ENCODE measurements around the gene COLEC12.

Gene COLEC12

DNA sequence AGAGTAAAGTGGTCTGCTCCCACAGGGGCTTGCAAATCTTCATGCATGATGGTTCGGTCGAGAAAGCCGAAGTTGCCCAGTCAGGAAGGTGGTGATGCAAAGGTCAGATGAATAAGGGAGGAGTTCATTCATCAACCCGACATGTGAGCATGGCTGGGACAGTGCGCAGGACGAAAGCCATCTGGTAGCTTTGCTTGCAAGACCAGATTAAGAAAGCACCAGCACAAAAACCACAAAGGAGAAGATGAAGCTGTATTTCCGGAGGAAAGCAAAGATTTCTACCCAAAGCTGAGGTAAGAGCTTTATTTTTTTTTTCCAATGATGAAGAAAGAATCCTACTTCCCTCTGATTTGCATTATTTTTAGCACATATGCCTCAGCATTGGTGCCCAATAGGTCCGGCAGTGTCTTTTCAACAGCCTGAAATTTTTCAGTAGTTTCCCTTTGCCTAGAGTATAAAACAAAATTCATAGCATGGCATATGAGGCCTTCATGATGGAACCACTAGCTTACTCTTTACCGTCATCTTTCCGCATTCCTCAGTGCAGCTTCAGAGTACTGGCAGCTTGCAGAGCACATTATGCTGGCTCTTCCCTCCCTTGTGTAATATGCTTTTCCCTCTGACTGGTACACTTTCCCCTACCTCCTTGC is 120.7 kb downstream of the COLEC12 start:
- DNase-seq, result no peak

DNA sequence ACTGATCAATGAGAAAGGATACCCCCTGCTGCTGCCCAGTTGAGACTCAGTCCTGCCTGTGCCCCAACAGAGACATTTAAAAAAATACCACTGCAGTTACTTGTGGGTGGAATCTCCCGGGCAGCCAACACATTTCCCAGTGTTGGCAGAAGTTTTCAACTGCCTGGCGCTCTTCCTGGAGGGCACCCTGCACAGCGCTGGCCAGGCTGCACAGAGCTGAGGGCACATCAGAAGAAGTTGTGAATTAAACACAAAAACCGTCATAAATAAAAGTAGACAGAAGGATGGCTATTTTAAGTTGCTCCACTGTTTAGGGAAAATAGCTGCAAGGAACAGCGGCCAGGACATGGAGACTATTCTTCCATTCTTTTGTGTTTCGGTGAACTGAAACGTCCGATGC is 122.4 kb downstream of the COLEC12 start:
- DNase-seq, result peak; percentile 29

DNA sequence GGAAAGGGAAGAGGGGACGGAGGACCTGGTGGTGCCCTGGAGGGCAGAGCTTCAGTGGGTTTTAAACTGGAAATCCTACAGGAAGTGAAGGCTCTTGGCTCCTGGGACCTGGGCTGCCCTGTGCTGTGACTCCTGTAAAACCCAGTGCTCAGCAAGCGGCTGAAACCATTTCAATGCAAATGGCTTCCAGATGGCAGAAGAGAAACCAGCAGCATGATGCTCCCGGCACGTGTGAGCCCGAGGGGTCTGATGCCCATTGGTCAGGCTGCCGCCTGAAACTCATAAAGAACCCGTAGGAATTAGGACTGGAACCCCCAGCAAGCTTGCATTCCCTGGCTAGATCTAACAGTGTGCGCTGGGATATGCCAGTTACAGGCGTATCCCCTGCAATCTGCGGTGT is 123.4 kb downstream of the COLEC12 start:
- no peak for DNase-seq

DNA sequence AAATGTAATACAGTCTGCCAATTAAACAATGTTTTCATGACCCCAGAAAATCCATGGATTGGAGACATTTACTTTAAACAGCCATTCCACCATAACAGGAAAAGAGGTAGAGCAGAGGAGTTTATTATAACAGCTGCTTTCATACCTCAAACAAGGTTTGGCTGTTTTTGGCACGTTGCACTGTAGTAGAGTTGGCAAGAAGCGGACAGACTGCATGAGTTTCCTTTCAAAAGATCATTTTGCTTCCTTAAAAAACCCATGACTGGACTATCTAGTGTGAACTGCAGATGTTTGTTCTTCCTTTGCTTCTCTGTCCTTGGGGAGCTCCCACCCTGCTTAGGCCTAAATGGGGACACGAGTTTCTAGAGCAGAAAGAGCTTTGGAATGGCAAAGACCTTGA is 124.2 kb downstream of the COLEC12 start:
- peak; percentile 15 for DNase-seq

DNA sequence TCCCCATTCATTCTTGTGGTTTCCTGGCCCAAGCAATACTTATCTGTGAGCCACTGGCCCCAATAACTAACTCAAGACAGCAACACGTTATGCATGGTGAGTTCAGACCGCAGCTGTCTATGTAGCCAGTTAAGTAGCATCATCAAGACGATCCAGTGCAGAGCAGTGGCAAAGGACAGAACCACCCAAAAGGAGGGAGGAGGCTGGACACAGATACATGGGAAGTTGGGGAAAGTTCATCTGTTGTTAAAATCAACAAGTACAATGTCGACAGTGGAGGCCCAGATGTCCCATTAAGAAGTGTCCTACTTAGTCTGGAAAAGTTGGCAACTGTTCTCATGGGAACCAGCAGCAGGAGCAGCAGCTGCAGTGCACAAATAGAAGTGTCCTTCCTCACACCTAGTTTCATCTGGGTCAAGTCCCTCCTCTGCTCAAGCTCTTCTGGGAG is 125.8 kb downstream of the COLEC12 start:
- no peak for DNase-seq

DNA sequence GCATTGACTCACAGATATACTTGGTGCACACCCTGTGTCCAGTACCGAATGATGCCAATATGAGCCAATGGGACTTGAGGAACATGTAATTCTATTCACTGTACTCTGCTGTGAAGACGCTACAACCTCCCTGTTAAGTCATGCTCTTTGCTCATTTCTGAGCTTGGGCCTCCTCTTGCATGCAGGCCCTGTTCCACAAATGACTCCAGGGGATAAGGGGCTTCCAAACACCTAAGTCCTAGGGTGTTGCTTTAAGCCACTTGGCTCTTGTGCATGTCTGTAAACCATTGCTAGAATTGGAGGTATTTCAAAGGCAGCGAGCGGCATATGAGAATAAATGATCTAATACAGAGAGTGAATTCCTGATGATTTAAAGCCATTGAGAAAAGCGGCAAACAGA is 126.7 kb downstream of the COLEC12 start:
- no peak for DNase-seq

DNA sequence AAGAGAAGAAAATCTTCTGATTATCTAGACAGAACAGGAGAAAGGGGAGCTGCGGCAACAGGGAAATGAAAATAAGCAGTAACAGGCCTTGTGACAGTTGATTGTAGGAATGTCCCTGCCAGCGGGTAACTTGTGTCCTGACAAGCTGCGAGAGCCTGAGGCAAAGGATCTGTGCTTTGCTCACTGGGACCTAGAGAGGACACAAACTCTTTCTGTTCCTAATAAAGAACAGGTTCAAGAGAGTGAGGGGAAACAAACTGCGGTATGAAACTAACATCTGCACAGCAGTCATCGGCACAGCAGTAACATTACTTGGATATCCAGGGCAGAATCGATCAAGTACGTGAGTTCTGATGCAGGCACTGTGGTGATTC is 128.9 kb downstream of the COLEC12 start:
- no peak for DNase-seq

DNA sequence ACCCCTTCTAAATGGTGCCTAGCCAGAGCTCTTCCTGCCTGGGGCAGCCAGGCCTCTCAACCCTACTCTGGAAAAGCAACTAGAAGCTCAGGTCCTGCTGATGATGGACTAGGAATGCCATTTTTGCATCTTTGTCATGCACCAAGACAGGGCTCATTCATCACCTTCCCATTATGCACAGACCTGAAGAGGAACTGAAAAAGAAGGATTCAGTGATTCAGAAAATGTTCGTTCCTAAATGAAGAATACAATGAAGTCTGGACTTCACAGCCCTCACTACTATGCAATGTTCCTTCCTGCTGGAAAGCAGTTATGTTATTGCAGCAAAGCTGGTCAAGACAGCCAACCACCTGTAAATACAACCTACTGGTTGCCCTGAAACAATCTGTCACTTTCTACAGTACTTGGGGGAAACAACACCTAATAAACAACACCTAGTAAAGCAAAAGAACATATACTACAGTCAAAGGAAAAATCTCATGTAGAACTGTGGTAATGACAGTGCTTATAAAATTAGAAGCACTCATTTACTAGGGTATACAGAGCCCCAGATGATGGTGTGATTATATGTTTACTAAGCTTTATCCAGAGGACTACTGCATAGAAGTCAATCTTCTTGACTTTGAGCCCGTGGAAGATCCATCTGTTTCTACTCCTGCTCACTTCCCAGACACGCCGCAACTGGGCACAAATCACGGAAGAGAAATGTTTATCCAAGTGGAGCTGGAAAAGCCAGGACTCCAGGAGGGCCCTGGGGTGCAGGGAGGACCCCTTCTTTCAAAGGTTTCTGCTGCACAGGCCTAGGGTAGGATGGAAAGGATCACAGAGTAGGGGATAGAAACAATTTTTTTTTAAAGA is 129.5 kb downstream of the COLEC12 start:
- DNase-seq, result no peak

DNA sequence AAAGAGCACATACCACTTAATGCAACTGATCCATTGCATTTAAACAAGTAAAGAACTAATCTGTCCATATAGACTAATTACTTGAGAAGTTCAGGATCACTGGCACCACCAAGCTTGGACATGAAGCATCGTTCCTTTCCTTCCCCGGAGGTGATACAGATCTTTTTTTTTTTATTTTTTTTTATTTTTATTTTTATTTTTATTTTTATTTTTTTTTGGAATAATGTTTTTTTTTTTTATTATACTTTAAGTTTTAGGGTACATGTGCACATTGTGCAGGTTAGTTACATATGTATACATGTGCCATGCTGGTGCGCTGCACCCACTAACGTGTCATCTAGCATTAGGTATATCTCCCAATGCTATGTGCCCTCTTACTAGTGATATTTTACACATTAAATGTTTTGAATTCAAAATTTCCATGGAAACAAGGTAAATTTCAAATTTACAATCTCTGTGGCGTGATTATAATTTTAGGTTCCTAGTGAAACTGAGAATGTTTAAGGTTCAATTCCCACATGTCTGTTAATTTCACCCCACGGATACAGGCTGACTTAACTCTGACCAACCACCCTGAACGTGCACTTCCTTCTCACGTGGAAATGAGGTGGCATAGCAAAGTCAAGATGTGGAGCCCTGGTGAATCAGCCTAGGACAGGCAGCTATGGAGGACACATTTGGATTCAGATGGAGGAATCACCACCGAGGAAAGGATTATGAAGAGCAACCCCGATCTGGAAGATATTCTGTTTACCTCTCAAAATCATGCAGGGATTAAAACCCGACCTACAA is 131.1 kb downstream of the COLEC12 start:
- no peak for DNase-seq

DNA sequence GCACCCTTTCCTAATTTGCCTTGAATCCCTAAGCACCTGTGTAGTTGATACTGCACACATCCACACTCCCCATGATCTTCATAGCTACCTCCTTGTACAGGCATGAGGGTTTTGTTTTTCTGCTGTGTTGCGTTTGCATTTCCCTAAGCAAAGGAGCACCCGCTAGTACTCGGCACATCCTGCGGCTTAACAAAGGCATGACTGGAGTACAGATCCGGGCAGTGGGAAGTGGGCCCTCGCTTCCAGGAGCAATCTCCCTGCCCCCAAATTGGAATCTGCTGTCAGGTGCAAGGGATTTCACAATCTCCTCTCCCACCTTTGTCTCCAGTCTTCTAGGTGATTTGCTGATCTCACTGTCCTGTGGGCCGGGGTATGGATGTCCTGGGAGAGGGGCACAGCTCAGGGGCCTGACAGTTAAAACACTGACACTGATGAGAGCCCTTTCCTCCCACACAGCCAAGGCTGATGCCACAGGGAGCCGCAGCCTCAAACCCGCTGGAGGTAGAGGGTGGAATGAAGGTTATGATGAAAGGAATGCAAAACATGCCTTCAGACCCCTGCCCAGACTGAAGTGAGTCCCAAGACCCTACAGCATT is 133.9 kb downstream of the COLEC12 start:
- no peak for DNase-seq

DNA sequence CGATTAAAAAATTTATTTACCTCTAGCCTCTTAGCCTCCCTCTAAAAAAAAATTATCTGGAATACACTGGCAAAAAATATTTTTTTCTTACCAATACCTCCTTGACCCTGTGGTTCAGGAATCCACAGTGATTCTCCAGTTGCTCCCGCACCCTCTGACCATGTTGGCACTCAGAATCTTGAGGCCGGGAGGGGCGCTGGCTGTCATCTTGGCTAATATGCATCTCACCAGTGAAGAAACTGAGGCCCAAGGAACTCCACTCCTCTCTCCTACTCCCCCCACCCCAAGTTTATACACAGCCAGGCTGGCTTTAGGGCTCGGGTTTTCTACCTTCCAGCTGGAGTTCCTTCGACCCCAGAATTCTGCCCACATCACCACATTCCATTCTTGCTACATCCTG is 134.8 kb downstream of the COLEC12 start:
- DNase-seq, result no peak

DNA sequence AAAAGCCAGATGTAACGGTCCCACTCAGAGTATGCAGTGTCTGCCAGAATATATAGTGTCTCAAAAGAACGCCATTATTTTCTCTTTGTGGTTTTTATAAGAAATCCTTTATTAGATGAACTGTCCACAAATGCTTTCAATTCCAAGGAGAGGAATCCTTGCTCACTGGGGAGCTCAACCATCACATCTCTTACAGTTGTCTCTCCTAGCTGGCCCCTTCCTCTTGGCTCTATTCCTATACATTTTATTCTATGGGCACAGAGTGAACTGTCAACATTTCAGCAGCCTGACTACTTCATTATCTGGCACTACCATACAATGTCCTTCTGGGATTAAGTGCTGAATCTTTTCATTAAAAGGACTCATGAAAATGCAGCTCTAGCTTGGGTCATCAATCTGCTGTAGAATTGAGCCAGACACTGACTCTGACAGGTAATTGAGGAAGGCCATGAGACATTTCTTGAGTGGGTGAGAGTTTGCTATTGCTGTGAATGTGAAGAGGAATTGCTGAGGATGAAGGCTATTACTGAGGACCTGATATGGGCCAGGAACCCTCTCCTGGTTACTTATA is 136.2 kb downstream of the COLEC12 start:
- no peak for DNase-seq

DNA sequence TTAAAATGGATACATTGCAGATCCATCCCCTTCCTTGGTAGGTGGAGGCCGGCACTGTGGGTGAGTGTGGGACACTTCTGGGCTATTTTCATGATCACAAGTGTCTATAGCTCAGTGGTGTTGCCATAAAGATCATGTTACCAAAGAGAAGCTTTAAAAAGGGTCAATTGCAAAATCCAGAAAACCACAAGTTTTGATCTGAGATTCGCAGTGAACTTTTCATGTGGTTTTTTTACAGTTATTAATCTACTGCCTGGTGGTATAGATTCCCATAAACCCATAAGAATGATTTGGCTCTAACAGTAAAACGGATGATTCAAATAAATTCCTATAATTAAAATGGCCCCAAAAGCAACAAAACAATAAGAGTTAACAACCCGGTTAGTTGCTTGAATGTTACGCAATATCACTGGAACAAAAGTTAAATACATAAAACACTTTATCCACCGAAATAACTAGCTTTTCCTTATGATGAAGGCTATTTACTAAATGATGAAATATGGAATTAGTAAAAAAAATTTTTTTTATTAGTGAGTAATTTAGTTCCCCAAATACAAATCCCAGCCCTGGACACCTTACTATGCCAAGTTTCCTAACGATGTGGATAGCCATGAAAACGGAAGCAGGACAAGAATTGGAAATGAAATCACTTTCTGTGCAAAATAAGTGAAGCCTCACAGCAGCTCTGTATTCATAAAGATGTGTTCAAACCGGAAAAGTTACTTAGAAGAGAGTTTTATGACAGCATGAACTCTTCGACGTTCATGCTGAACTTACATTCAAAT is 137.0 kb downstream of the COLEC12 start:
- DNase-seq, result no peak

DNA sequence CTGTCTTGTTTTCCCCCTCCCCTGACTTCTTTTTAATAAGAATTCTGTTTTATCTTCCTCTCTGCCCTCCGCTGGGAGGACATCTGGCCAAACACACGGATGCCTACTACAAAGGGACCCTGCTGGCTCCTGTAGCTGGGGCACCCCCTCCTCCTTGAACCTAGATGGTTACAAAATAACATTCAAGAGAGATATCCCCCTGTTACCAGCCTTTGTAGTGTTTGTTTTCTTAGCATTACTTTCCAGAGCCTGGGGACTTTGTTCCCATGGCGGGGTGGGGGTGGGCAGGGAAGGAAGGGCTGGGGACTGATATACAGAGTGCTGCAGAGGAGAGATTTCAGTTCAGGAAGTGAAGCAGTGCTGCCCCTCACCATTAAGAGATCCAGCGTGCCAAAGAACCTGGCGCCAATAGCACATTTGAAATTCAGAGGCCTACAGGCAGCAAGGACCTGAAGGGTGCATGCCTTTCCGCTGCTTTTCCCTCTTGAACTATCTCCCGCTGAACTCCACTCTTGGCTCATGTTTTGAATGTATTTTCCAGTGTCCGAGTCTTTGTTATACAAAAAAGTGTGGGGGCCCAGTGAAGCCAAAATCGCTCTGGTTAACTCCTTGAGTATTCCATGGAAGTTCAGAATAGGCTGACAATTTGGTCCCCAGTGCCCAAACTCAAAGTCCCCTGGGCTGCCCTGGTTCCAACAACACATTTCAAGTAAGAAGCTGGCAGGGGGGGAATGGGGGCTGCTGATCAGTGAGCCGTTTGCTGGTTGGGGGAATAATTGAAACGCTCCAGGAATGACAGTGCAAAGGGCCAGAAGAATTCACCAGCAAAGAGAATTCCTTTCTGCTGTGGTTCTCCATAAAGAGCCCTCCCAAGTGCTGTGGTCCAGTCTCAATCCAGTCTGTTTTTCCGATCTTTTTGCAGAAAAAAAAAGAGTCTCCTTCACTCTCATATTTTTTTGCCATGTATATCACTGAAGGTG is 137.9 kb downstream of the COLEC12 start:
- no peak for DNase-seq

DNA sequence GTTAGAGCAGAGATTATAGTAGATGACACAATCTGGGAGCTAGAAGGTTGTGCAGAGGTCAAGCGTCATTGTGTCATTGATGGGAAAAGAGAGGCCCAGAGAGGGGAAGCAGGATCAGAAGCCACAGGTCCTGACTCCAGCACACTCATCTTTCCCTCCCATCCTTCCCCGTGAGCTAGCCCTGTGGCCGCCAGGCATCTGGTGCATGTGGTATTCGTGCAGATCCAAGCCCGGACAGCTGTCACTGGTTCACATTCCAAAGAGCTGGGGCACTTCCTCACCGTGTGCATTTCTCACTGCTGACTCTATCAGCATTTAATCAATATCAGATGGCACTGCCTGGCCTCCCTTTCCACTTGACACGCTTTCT is 138.6 kb downstream of the COLEC12 start:
- DNase-seq, result no peak

DNA sequence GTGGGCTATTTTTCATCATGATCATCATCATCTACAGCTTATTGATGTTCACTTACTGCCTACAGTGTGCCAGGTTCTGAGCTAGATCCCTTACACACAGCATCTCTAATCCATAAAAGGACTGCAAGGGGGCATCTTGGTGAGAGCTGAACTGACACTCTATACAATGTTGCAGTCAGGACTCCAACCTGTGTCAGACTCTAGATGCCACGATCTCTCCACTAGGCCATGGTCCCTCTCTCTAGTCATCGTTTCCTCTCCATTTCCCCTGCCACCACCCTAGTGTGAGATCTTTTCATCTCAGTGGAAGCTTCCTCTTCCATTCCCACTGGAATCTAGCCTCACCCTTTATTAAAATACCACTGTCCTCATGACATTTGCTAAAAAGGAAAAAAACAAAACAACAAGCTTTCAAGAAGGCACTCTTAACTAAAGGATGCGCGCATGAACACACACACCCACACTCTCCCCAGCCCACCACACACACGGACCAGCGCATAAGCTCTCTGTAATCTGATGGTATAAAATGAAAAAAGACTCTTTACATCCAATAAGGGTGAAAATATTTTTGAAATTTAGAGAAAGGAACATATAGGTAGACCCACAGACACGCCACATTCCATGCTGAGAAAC is 139.3 kb downstream of the COLEC12 start:
- no peak for DNase-seq

DNA sequence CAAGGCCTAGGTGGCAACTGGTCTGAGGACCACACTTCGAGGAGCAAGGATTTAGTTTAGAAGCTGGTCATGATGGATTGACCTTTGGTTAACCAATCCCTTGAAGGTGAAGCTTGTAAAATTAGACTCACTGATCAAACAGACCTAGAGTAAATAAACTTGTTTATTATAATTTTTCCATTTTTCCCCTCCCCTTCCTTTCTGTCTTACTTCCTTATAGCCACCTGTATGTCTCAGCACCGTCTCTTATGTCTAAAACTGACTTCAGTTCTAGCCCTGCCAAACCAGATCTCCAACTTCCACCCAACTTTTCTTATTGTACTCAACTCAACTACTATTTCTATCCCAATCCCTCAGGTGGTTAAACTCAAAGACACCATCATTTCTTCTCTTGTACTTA is 139.8 kb downstream of the COLEC12 start:
- no peak for DNase-seq

DNA sequence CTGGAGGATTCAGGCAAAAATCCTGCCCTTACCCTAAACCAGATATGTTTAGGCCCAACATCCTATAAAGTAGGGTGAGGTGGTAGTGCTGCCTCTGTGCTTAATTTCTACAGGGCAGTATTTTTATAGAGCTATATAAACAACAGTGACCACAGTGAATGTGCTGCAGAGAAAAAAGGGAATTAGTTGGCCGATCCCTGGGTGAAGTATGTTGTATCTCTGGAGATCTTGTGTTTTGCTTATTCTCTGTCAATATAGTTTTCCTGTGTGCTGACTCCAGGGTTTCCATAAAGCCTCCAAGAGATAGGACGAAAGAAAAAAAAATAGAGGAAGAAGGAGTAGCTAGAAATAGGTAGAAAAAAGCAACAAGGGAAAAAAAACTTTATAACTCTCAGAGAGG is 143.7 kb downstream of the COLEC12 start:
- no peak for DNase-seq

DNA sequence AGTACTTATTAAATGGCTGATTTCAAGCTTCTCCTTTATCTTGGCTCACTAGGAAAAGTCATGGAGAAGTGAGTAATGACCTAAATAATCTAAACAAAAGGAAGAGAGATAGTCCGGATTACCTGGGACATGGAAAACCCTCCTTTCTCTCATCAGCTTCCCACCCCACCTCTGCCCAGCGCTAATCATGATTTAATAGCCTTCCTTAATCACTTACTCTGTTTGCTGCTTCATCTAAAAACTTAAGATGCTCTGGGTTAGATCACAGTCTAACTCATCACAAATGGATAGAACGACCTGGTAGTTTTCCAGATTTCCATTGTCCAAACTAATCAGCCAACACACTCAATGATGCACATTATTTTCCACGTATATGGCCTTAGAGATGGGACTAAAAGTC is 144.8 kb downstream of the COLEC12 start:
- no peak for DNase-seq

DNA sequence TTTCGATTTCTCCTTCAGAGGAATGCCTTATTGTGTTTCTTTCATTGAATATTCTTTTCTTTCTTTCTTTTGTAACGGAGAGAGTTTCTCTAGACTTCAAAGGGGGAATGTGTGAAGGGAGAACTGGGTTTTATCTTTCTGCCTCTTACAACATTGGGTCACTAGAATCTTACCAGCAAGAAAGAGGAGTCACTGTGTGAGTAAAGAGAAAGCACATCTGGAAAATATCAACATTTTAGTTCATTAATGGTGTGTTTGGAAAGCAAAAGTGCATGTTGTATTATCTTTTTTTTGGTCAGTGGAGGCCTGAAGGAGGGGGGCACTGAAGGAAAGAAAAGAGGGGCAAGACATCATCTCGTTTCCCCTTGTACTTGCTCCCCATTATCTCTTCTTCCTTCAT is 146.0 kb downstream of the COLEC12 start:
- DNase-seq, result no peak
